HG03575 (cell line): ENCODE data around the gene MTCP1.
A peak's percentile ranks its signal among the peaks of the same experiment; 100 is the strongest.

Experiments
- ATAC-seq: cut with Tn5 transposase; IDR thresholded peaks from one replicate; pipeline ENCODE4 v1.9.1; 2021; ENCODE audit not compliant: unreplicated experiment, insufficient number of reproducible peaks, low FRiP score; ENCODE audit errors: extremely low read depth

Gene MTCP1

DNA sequence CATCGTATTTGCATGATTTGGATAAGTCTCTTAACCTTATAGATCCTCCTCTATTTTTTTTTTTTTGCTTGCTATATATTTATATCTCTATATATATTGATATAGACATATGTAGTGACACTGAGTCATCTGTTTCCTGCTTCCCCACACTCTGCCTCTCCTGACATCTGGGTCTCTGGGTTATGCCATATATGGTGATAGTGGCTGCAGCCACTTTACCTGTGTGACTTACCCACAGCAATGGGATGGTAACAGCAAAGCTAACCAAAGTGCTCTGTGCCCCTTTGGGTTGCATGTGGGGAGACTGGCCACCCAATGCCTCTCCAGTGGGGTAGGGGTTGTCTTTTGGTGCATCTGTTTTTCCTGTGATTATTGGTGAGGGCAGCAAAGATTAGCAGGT is 14.5 kb downstream of the MTCP1 start:
- ATAC-seq: no peak

DNA sequence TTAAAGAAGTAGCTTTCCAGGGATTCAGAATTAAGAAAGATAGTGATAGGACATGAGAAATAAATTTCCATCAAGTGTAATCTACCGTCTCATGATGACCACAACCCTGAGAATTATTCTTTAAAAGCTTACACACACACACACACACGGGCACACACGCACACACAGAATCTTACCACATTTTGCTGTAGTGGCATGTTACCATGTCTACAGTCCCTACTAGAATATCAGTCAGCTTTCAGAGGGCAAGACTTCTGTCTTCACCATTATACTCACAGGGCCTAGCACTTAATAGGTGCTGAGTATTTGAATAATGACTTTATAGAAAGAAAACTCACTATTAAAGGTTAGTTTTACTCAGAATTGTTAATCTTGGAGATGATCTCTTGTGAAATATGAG is 15.4 kb downstream of the MTCP1 start:
- no peak for ATAC-seq

DNA sequence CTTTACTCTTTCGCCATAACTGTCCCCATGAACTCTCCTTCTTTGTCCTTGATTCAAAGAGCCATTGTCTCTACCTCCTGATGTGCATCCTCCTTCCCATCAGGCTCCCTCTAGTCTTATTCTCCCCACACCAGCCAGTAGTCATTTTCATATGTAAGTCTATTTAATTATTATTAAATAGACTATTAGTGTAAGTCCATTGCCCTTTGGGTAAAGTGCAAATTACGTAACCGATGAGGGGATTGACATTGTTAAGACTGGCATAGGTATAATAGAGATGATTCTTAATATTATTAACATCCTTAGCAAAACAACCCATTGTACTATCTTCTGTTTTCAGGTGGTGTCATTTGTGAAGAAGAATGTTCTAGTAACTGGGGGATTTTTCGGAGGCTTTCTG is 16.7 kb downstream of the MTCP1 start:
- no peak for ATAC-seq

DNA sequence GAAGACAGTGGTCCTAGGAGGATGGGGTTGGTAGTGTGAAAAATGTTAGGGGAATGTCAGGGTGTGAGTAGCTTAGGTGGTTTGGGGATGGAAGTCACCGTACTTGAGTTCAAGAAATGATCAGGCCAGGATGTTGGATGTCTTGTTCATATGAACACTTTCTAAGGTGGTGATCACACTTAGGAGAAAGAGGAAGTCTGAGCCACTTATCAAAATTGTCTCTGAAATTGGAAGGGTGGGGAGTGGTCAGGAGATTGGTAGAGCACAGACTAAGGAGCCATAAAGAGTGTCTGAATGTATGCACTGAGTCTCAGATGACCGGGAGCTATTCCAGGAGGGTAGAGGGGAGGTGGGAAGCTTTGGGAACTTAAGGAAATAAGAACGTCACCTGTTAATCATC is 17.3 kb downstream of the MTCP1 start:
- ATAC-seq: no peak

DNA sequence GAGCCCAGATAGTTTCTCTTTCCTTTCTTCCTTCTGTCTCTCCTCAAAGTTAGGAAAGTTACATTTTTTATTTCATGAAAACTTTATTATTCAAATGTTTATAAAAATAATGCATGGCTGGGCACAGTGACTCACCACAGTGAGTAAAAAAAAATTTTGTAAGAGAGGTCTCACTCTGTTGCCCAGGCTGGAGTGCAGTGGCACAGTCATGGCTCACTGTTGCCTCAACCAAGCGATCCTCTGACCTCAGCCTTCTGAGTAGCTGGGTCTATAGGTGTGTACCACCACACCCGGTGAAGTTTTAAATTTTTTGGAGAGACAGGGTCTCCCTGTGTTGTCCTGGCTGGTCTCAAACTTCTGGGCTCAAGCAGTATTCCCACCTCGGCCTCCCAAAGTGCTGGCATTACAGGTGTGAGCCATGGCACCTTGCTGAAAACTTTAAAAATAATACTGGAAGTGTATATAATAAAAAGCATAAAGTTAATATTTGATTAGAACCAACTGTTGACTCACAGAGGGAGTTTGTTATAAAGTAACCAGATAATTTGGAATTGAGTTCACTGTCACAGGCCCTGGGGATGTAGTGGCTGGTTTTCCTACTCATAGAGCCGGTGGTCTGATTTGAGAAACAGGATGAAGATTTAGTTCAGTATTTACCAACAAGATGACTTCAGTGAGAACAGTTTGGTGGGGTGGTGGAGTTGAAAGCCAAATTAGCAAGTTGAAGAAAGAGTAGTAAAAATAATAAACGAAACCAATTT is 18.0 kb downstream of the MTCP1 start:
- ATAC-seq: no peak

DNA sequence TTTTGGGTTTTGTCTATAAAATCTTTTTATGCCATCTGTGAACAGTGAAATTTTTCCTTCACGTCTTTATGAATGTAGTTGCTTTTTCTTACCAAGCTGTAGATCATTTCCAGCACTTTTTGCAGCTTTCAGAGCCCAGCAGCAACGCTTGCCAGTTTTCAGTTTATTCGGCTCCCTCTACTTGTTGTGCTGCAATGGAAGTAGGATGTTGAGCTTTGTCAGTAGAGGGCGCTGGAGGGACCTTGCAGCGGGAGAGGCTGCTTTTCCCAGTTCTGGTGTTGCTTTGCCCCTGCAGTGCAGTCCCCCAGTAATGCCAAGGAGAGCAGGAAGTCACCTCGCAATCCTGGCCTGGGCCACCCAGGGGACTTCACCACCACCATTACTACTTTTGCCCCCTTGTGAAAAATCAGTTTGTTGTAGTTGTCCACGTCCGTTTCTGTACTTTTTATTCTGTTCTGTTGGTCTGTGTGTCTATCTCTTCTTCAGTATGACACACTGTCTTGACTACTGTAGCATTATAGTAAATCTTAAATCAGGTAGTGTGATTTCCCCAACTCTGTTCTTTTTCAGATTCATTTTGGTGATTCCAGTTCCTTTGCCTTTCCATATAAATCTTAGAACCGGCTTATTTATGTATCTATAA is 21.8 kb downstream of the MTCP1 start:
- no peak for ATAC-seq

DNA sequence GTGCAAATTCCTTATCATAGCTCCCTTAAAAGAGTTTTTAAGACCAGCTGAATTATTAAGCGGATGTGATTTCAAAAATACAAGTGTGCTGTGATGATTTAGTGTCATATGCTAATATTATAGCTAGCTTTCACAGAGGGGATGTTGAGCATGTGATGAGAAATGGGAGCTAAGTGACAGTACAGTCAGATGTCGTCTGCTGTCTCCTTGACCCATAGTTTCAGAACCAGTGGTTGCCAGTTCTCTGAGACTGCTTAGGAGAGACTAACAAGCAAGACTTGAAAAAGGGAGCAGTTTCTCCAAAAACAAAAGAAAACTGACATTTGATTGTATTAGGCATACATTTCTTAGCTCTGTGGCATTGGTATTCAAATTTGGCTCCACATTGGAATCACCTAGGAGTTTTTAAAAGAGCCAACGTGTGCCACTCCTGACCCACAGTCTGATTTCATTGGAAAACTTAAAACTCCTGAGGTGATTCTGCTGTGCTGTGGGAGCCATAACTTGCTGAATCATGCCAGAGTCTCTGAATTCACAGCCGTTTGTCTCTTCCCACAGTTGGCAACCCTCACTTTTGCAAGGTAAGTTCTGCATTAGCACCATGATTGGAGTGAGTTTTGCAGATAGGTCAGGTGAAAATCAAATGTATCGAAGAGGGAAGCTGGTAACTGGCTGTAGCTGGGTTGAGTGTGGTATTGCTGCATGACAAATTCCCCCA is 24.0 kb downstream of the MTCP1 start:
- ATAC-seq: no peak

DNA sequence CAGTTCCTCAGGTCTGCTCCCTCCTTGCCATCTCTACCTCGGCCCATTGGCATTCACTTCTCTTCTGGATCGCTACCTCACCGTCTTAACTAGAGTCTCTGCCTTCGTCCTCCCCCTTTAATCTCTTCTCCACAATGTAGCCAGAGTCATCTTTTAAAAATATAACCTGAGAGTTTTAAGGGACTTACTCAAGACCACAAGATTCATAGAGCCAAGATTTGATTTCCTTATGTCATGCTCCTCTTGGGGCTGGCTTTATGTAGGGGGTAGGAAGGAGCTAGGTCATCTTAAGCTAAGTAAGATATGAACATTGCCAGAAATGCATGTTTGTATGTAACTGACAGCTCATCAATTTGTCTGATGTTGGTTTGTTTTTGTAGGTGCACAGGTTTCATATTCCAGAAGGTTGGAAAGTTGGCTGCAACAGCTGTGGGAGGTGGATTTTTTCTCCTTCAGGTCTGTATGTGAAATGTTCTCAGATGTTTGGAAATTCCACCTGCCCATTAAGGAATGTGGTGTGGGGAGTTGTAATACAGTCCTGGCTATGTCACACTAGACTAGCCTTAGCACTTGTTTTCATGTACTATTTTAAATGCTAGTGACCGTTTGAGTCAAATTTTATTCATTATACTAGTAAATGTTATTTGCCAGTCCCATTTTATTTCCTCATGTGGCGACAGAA is 24.7 kb downstream of the MTCP1 start:
- ATAC-seq: no peak

DNA sequence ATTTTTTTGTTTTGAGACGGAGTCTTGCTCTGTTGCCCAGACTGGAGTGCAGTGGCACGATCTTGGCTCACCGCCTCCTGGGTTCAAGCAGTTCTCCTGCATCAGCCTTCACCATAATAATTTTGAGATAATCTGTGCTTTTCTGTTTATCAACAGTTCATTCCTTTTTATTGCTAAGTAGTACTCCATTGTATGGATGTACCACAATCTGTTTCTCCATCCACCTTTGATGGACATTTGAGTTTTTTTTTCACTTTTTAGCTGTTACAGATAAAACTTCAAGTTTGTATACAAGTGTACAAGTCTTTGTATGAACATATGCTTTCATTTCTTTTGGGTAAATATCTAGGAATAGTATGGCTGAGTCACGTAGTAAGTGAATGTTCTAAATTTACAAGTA is 35.2 kb downstream of the MTCP1 start:
- ATAC-seq: no peak

DNA sequence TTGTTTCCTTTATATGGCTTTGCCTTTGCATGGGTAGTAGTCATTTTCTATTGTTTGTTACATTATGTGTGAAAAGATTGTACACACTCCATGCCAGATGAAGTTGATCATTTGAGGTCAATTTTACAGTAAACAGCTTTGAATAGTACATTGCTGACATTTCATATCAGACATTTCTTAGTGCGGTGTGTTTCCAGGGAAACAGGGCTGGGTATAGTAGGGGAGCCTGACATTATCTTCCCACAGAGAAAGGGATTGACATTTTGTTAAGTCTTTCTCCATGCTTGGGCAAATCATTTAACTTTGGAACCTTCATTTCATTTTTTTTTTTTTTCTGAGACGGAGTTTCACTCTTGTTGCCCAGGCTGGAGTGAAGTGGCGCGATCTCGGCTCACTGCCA is 39.3 kb downstream of the MTCP1 start:
- ATAC-seq: no peak

DNA sequence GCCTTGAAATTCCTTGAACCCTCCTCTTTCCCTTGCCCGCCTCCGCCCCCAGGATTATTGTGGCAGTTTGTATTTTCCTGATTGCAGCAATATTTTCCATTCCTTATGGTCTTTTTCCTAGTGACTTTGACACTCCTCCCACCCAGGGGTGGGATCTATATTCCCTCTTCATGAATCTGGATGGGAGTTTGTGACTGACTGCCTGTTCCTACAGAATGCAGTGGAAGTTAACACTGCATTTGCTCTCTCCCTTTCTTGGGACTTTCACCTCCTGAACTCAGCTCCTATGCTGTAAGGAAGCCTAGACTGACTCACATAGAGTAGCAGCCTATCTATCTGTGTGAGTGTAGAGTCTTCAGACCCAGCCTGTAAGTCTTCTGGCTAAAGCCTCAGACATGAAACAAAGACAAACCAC is 42.1 kb downstream of the MTCP1 start:
- ATAC-seq: no peak

DNA sequence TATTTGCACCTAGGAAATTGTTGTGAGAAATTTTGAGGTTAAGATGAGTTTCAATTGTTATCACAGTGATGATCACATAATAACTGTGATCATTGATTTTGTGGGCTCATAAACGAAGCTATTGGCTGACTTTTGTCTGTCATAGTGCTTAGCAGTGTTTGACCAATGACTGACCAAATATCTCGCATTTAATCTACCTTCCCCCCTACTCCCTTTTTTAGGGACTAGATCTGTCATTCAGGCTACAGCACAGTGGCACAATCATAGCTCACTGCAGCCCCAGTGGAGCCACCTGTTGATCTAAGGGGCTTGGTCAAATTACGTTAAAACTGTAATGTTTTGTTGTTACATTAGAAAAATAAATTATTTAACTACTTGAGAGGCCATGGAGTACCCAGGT is 42.8 kb downstream of the MTCP1 start:
- no peak for ATAC-seq

DNA sequence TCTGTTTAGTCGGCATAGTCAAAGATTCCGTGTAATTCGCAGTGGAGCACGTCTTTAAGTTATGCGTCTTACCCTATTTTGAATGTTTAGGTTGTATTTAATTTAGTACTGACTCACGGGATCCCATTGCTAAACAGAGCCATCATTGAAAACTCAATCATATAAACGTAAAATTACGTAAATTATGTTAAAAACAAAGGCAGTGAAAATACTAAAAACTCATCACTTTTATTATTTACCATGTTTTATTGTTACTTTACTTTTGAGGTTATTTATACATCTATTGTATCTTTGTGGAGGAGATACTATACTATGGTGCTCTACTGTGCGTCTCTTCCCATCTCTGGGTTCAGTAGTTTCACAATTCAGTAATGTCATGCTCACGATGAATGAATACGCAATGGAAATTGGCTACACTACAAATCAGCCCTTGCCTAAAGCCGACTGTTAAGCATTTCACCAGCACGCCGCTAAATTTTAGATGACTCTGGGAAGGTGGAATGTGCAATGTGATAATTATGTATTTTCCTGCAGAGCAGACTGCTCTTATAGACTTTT is 43.3 kb downstream of the MTCP1 start:
- ATAC-seq: no peak

DNA sequence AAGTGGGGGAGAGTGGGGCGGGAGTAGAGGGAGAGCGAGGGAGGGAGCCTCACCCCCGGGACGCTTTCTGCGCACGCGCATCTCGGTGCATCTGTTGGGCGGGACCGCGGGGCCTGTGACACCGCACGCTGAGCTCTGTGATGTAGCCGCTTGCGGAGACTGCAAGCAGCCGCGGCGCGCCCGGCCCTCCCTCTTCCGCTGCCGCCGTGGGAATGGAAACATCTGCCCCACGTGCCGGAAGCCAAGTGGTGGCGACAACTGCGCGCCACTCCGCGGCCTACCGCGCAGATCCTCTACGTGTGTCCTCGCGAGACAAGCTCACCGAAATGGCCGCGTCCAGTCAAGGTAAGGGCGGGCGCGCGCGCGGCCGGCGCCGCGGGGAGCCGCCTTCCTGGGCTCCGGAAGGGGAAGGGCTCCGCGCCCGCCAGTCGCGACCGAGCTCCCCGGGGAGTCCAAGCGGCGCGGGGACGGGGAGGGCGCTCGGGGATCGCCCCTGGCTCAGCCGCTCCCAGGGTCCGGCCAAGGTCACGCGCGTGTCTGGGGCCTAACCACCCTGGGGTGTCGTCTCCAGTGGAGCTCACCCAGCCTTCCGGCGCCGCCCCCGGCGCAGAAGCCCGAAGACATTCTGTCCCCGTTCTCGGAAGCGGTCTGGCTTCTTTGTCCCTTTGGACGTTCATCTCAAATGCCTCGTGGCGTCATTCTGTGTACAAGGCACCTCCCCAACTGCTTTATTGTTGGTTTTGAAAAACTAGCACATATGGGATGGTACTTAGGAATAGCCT is 44.0 kb downstream of the MTCP1 start, which contains the start of gene FUNDC2:
Gene FUNDC2, plus strand, starts transcription at position 118 of the 782 bp plus-strand sequence. Its CDS starts 95 bp downstream, at position 213.
- ATAC-seq: peak; percentile 62

DNA sequence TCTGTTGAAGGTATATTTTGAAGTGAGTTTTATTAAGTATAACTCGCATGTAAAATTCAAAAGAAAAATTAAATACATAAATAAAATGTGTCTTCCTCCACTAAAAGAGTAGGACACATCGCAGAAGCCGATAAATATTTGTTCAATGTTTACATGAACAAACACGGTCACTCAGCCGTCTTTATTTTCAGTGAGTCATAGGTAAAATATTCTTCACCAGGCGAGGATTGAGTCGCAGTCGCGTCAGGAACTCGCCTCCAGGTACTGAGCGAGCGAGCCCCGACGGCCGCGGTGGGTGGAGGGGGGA is 44.6 kb downstream of the MTCP1 start:
- ATAC-seq: no peak

DNA sequence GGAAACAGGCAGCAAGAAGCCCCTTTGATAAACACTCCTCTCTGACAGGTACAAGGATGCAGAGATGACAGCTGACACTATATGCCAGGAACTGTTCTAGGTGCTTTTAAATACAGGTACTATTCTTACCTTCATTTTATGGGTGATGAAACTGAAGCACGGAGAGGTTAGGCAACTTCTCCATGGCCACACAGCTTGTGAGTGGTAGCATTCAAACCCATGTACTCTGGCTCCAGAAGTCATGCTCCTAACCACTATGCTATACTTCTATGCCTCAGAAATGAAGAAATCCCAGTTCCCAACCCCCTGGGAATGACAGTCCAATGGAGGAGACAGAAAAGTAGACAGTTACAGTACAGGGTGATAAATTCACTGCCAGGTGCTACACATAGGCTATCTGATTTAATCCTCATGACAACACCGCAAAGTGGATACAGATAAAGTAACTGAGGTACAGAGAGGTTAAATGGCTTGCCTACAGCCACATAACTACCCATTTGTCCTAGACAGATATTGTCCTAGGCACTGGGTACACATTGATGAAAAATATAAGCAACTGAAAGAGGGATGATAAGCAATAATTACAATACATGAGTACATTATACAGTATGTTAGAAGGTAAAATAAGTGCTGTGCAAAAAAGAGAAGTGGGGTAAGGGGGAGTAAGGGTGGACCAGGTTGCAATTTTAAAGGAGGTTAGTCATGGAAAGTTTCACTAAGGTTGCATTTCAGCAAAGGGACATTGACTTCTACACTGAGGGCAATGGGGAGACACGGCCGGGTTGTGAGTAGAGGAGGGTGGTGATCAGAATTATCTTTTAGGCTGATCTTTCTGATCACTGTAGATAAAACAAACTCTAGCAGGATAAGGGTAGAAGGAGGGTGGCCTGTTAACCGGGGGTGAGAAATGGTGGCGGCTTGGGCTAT is 46.8 kb downstream of the MTCP1 start:
- ATAC-seq: no peak

DNA sequence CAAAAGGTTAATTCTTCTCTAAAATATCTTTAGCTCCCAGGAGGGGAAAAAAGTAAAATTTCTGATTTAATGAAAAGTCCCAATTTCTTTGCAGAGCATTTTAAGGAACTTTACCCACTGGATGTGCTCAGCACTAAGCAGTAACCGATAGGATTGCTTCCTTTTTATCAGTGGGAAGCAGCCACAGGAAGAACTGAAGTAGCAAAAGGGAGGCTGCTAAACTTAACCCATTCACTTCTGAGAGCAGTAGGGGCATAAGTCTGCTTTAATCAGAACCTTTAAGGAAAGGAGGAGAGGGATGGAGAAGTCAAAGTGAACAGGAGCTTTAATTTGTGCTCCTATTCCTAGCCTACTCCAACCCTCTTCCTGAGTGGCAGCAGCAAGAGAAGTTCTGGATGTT is 48.4 kb downstream of the MTCP1 start, which contains the start of gene F8:
Gene F8, minus strand, starts transcription at position 139 of the 400 bp plus-strand sequence. CDS start 171 bp downstream, outside the sequence.
- no peak for ATAC-seq

DNA sequence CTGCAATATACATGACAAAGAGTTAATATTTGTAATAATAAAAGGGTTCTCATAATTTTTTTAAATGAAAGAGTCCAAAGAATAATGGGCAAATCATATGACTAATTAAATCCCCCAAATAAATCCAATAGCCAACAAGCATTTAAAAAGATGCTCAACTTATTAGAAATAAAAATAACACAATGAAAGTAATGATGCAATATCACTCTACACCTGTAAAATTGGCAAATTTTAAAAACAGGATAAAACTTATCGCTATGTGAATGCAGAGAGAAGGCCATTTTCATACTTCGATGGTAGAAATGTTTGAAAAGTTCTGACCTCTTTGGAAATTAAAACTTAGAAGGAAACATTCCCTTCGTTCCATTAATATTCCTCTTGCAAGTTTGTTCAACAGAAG is 50.3 kb downstream of the MTCP1 start:
- no peak for ATAC-seq
